HG03196 (cell line): Measurements from ENCODE around the gene BICDL1.

ENCODE experiments used
- ATAC-seq: cut with Tn5 transposase; IDR thresholded peaks from one replicate; pipeline ENCODE4 v1.9.1; 2021; ENCODE audit not compliant: unreplicated experiment

BICDL1 gene

GRCh38 chr12:120098756-120099470, 109.9 kb downstream of the BICDL1 start:
- ATAC-seq = no peak

- ATAC-seq = no peak
These were observed 110.7 kb downstream of the BICDL1 start for GRCh38 chr12:120099738-120100137.

- no peak for ATAC-seq
These were observed 111.6 kb downstream of the BICDL1 start for GRCh38 chr12:120100630-120101029.

GRCh38 chr12:120101182-120101581, 112.1 kb downstream of the BICDL1 start:
- ATAC-seq = no peak

GRCh38 chr12:120101617-120102016, 112.6 kb downstream of the BICDL1 start:
- no peak for ATAC-seq

- no peak for ATAC-seq
These were observed 113.4 kb downstream of the BICDL1 start for GRCh38 chr12:120102189-120103043.

- ATAC-seq = no peak
These were observed 114.0 kb downstream of the BICDL1 start for GRCh38 chr12:120103044-120103338.

GRCh38 chr12:120103371-120103770, 114.3 kb downstream of the BICDL1 start:
- no peak for ATAC-seq

GRCh38 chr12:120106151-120106550, 117.1 kb downstream of the BICDL1 start:
- ATAC-seq = no peak

GRCh38 chr12:120109570-120110267, 120.7 kb downstream of the BICDL1 start:
- no peak for ATAC-seq

GRCh38 chr12:120110550-120111501, 121.8 kb downstream of the BICDL1 start:
- ATAC-seq = peak; percentile 66

- ATAC-seq = no peak
These were observed 126.0 kb downstream of the BICDL1 start for GRCh38 chr12:120115066-120115465.

GRCh38 chr12:120115692-120116440, 126.8 kb downstream of the BICDL1 start:
- peak; percentile 4 for ATAC-seq

GRCh38 chr12:120116441-120116791, 127.4 kb downstream of the BICDL1 start, which contains the start of gene RAB35:
RAB35 (minus strand) TSS chr12:120116753; CDS start chr12:120116650, 103 bp downstream.
- ATAC-seq = peak; percentile 6

- ATAC-seq = peak; percentile 39
These were observed 128.0 kb downstream of the BICDL1 start for GRCh38 chr12:120116792-120117651.

GRCh38 chr12:120117961-120118320, 128.9 kb downstream of the BICDL1 start:
- no peak for ATAC-seq

GRCh38 chr12:120118321-120119061, 129.5 kb downstream of the BICDL1 start:
- no peak for ATAC-seq

- ATAC-seq = no peak
These were observed 130.4 kb downstream of the BICDL1 start for GRCh38 chr12:120119271-120119973.
